GM18861 (cell line): Measurements from ENCODE around the gene BTBD19.
"Not testable (repeated sequence)": the region's sequence is repeated elsewhere in the genome, so short reads cannot be mapped to it uniquely, and the experiment has no call there.

Experiments used
- ATAC-seq: cut with Tn5 transposase; IDR thresholded peaks from one replicate; pipeline ENCODE4 v1.9.1; 2021; ENCODE audit not compliant: unreplicated experiment

BTBD19 gene, protein sequence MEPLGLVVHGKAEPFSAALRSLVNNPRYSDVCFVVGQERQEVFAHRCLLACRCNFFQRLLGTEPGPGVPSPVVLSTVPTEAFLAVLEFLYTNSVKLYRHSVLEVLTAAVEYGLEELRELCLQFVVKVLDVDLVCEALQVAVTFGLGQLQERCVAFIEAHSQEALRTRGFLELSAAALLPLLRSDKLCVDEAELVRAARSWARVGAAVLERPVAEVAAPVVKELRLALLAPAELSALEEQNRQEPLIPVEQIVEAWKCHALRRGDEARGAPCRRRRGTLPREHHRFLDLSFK

GRCh38 chr1:44808063-44808937 lies at the start of gene BTBD19:
BTBD19 (plus strand) TSS chr1:44808523; CDS start chr1:44808821, 298 bp downstream.
- ATAC-seq: peak; percentile 29

DNA sequence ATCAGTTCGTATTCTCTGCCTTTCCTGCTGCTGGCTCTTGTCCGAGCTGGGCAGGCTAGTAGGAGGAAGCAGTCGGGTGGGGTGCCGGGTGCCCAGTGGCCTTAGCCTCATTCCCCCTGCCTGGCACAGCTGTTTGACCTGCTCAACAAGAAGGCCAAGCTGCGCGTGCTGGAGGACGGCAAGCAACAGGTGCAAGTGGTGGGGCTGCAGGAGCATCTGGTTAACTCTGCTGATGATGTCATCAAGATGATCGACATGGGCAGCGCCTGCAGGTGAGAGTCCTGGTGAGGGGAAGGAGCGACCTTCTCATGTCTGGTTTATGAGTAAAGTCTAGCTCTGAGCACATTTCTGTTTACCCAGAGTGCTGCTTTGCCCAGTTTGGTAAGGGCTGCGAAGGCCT lies 49.2 kb upstream of the BTBD19 start:
- no peak for ATAC-seq

DNA sequence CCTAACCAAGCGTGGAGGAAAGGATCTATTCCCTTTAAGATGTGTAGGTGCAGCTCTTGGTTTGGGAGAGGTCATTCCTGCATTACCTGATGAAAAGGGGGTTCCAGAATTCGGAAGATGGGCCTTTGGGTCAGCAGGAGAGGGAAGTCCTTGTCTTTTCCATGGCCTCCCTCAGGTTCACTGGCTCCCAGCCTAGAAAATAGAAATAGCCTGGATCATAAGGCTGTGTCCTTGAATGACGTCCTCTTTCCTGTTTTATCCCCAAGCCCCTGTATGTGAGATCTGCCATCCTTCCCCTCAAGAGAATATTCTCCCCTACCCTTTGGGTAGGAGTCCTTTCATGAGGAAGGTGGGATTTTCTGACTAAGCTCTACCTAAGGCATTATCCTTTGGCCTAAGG lies 47.4 kb upstream of the BTBD19 start:
- ATAC-seq: no peak

DNA sequence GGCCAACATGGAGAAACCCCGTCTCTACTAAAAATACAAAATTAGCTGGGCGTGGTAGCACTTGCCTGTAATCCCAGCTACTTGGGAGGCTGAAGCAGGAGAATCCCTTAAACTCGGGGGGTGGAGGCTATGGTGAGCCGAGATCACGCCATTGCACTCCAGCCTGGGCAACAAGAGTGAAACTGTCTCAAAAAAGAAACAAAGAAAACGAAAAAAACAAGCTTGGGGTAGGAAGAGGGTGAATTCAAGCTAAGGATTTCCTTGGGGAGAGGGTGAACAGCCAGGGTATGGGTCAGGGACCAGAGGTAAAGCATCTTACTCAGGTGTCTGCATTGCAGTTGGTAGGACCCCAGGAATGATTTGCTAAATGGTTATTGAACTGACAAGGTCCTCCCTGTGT lies 41.9 kb upstream of the BTBD19 start:
- ATAC-seq: not testable (repeated sequence)

DNA sequence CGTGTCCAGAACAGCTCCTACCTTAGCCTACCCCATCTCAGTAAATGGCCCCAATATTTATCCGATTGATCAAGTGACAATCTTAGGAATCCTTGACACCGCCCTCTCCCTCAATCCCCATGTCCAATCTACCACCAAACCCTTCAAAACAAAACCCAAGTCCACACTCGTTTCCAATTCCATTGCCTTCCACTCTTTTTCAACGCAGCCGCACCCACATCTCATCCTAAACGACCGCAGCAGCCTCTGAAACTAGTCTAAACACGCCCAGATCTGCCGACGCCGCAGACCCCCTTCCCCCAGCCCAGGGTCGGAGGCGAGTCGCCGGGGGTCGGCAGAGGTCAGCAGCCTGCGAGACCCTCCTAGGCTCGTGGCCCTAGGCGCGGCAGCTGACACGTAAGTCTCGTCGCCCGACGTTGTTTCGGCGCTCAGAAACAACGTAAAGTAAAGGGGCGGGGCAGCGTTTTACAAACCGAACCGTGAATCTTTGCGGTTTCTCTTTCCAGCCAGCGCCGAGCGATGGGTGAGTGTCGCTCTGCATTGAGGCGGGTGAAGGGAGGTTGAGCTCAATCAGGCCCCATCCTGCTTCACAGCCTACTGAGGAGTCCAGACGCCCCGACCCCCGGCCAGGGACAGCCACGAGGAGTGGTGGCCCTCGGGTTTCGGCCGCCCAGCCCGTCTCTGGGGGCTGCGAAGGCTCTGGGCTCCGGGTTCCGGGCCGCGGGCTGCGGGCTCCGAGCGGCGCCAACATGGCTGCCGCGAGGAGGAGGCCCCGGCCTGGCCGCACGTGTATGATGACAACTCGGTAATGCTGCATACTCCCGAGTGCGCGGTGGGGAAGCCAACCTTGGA lies 33.0 kb upstream of the BTBD19 start, which contains the start of gene RPS8:
RPS8 (plus strand) TSS at position 463 of the 852 bp plus-strand sequence; CDS start at position 520, 57 bp downstream.
- peak; percentile 69 for ATAC-seq

DNA sequence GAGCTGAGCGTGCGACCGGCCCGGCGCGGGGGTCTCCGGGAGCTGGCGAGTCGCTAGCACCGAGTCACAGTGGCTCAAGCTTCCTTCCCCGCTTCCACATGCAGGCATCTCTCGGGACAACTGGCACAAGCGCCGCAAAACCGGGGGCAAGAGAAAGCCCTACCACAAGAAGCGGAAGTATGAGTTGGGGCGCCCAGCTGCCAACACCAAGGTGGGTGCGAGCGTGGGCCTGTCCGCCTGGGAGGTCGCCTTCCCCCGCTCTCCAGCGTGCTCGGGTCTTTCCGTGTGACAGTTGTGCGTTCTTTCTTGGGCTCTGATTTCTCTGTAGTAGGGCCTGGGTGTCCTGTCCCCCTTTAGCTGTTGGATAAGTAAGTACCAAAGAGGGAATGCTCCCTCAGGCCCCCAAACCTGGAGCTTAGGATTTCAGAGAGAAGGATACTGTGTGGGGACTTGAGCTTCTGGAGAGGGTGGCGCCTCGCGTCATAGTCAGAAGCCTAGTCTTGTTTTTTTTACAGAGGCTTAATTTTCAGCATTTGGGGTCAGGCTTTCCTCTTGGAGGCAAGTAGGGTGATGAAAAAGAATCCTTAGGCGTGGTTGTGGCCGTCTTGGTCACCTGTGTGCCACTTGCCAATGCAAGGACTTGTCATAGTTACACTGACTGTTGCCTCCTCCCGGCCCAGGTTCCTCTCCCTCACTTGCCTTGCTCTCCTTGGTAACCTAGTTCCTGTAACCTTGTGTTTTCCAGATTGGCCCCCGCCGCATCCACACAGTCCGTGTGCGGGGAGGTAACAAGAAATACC lies 32.2 kb upstream of the BTBD19 start:
- no peak for ATAC-seq

DNA sequence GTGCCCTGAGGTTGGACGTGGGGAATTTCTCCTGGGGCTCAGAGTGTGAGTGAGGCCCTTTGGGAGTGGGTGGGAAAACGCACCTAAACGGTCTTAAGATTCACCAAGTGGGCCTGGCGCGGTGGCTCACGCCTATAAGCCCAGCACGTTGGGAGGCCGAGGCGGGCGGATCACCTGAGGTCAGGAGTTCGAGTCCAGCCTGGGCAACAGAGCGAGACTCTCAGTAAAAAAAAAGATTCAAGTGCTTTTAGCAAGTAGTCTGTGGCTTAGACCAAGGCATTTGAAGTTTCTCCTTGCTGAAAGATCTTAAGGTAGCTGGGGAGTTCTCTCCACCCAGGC lies 31.6 kb upstream of the BTBD19 start:
- ATAC-seq: no peak

DNA sequence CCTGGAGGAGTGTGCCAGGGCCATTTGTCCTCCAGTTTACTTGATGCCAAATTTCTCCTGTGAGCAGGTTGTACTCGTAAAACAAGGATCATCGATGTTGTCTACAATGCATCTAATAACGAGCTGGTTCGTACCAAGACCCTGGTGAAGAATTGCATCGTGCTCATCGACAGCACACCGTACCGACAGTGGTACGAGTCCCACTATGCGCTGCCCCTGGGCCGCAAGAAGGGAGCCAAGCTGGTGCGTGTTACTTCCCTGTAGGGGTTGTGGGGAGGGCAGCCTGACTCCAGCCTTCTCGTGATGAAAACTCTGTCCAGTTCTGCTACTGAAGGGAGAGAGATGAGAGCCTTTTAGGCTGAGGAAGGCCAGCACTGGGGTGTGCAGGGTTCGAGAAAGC lies 30.8 kb upstream of the BTBD19 start:
- ATAC-seq: no peak

GRCh38 chr1:44777969-44778635 lies 30.2 kb upstream of the BTBD19 start:
- no peak for ATAC-seq

- no peak for ATAC-seq
These were observed 29.4 kb upstream of the BTBD19 start for GRCh38 chr1:44778705-44779576.

DNA sequence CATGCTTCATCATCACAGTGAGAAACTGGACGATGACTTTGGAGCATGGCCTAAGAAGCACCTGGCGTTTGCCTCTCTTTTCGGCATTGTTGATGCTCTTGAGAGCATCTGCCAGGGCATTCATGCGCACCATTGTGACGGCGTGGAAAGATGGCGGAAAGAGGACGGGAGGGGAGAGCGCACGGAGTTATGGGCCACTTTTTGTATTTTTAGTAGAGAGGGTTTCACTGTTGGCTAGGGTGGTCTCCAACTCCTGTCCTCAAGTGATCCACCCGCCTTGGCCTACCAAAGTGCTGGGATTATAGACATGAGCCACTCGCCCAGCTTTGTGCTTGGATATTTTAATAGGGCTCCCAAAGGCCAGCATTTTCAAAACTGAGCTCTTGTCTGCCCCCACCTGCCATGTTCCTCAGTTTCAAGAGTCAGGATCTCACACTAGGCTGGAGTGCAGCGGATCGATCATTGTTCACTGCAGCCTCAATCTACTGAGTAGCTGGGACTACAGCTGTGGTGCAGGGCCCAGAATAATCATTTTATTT lies 27.7 kb upstream of the BTBD19 start:
- ATAC-seq: no peak

GRCh38 chr1:44783697-44784093 lies 24.6 kb upstream of the BTBD19 start:
- no peak for ATAC-seq

- ATAC-seq: no peak
These were observed 24.0 kb upstream of the BTBD19 start for GRCh38 chr1:44784094-44785028.

- ATAC-seq: no peak
These were observed 23.3 kb upstream of the BTBD19 start for GRCh38 chr1:44785029-44785380.

DNA sequence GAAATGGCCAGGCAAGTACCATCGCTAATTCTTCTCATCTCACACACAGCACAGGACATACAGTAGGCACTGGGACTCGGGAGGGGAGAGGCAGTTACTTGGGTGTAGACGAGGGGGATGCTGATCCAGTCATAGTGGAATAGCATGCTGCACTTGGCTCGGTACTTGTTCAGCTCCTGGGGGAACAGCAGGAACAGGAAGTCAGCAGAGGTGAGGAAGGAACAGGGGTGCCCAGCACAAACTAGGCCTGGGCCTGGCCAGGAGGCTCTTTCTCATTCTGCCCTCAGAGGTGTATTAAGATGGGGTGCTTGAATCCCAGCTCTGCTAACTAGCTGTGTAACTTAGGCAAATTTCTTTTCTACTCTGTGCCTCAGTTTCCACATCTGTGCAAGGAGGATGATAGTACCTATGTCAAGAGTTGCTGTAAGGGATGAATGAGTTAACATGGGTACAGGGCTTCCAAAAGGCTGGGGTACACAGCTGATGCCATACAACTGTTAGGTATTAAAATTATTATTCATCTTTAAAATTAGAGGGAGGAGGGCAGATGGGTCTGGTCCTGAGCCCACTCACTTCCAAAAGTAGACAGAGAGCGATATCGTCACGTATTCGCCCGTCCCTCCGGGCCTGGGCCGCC lies 22.7 kb upstream of the BTBD19 start:
- ATAC-seq: no peak

DNA sequence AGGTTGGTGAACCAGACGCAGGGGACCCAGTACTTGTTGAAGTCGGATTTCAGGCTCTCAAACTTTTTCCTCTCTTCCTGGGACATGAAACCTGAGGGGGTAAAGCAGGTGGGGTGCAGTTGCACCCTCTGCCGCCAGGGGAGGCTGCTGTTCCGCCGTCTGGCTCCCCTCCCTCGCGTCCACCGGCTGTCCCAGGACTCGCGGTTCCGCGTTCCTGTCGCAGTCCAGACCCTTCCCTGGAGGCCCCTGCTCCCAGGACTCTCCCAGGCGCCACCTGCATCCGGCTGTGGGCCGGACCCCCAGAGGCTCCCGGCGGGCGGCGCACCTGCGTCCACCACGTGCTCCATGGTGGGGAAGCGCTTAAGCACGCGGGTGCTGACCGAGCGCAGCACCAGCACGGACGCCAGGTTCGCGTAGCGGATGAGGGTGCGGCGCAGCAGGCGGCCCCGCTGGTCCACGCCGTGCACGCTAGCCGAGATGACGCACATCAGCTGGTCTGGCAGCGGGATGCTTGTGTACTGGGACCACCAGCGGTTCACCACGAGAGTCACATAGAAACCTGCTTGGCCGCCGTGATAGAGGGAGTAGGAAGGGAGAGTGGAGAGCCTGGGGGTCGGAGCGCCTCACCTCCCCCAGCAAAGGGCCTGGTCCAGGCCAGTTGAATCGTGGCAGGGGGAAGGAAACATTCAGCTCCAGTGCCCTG lies 22.0 kb upstream of the BTBD19 start:
- no peak for ATAC-seq
